Activated gamma-delta T cell treated with anti-CD3 and anti-CD28 coated beads, Interleukin-2, amount 50 U/mL, for 16 hours (primary cell): ENCODE results near the gene CACNA1F.

Experiments used
- DNase-seq: peaks from one replicate; pipeline ENCODE4 v3.0.0-alpha.2; 2020; ENCODE audit warnings: low read depth

CACNA1F gene

GRCh38 chrX:49199315-49199595 is 33.9 kb downstream of the CACNA1F start:
- DNase-seq, result no peak

DNA sequence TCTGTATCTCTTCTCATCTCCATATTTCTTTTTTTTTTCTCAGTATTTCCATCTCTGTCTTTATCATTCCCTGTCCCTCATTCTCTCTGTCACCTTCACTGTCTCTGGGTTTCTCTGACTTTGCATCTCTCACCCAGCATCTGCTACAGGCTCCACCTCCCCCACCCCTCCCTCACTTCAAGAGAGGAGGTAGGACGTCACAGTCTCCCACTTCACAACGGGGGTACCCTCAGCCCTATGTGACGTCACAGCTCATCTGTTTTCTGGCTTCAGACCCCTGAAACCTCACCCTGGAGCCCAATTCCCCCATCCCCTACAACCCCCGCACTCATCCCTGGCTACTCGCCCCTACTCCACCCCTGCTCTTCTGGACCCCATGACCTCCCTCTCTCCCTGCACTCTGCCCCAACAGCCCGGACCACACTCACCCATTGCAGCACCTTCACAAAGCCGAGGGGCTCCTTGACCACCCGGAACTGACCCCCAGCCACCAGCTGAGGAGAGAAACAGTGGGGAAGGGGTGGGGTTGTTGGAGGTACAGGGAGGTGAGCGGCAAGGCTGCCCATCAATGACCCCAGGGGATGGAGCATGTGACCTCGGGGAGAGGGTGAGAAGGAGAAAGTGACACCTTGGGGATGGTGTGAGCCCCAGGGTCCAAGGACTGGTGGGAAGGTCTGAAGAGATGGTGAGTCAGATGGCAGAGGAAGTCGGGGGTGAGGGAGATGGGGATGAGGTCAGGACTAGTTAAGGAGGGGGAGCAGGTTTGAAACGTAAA is 34.4 kb downstream of the CACNA1F start:
- DNase-seq, result no peak

DNA sequence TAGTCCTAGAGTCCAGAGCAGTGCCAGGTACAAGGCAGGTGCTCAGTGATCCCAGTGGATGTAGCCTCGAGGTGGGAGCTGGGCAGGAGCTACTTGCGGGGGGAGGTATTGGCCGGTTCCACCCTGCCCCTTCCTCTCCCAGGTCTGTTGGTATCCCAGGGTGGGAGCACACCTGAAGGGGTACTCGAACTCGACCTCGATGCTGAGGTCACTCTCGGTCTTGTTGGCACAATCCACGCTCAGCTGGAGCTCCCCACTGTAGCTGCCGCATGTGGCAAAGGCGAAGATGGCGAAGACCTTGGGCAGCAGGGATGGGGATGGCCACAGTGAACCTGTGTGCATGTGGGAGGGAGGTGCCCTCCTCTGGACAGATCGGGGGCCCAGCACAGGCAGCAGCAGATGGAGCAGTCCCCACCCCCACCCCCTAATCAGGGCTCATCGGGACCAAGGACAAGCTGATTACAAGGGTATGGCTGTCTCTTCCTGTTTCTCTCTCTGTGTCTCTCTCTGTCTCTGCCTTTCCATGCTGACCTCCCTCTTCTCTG is 35.5 kb downstream of the CACNA1F start:
- no peak for DNase-seq

- no peak for DNase-seq
Observed at GRCh38 chrX:49193542-49193964, 39.6 kb downstream of the CACNA1F start.

DNA sequence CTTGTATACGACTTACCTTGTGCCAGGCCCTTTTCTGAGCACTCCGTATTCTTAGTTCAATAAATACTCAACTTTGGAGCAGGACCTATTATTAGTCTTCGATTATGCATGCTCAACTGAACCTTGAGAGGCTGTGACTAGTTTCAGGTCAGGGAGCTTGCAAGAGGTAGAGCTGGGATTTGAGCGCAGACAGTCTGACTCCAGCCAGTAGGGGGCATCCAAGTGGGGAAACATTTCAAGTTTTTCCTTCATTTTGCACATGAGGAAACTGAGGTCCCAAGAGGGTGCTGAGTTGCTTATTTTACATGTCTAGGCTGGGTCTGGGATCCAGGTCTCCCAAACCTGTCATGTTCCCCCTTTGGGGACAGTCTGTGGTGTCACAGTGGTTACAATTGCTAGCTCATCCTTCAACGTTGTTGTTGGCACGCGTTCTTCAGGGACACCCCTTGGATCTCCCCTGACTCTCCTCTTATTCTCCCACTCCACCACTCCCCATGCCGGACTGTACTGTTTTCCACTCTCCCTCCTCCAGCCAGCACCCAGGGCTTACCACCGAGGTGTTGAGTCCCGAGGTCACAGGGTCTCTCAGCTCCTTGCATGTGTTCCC is 40.3 kb downstream of the CACNA1F start:
- DNase-seq, result peak; percentile 22

GRCh38 chrX:49191574-49192011 is 41.5 kb downstream of the CACNA1F start:
- no peak for DNase-seq

- peak; percentile 76 for DNase-seq
Observed at GRCh38 chrX:49190821-49191573, 42.1 kb downstream of the CACNA1F start.

DNA sequence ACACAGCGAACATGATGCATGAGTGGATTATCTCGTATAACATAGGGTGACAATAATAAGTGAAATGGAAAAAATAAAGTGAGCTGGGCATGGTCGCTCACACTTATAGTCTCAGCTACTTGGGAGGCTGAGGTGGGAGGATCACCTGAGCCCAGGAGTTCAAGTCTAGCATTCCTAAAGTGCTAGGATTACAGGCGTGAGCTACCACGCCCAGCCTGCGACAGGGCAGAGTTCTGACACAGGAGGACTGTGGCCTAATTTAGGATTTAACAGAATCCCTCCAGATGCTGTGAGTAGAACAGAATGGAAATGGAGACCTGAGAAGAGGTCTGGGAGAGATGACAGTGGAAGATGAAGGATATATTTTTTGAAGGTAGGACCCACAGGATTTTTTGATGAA is 43.5 kb downstream of the CACNA1F start:
- no peak for DNase-seq

- DNase-seq, result no peak
Observed at GRCh38 chrX:49188468-49189076, 44.6 kb downstream of the CACNA1F start.

DNA sequence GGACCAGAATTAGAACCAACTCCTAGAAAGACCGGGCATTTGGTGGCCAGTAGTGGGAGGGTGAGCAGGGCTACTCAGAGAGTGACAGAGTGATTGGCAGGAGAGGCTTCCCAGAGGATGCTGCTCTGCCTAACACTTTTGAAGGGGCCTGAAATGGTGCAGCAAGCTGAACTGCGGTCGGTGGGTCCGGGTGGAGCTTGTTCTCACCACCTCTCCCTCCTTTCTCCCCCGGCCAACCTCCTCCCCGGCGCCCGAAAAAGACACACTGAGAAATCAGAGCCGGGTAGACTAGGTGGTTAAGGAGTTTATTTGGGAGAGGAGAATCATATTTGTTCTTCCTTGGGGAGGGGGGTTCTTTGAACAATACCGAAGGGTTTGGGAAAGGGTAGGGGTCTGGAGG is 45.6 kb downstream of the CACNA1F start:
- DNase-seq, result no peak

GRCh38 chrX:49187028-49187394 is 46.1 kb downstream of the CACNA1F start:
- no peak for DNase-seq

DNA sequence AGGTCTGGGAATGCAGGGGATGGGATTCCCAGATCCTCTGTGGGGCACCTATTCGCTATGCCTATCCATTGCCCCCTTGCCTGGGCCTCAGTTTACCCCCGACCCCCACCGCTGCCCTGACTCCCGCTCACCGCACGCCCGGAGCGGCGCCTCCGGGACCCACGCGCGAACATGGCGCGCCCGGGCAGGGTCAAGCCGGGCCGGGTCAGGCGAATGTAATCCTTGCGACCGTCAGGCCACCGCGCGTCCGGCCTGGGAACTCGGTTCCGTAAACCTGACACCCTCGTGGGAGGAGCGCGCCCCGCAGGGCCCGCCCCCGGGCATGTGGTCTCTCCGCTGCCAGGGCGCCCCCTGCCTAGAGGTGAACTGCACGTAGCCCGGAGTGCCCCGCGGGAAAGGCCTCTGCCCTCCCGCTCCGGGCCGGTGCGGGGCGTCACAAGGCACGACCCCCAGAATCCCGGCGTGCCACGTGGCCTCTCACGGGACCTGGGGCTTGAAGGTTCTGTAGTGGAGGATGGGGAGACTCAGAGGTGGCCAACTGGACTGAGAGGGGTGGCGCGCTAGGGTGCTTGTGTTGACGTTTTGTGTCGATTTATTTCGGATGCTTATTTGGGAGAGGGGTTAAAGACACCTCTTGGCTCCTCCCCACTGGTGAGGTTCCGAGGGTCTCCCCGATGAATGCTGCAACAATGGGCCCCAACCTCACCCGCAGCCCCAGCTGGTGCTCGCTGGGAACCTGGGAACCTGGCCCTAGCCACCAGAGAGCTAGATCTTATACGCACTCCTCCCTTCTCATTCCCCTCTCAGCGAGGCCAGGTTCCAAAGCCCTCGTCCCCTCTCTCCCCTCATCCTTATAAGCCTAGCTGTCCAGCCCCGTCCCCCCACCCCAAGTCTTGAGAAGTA is 46.8 kb downstream of the CACNA1F start, which contains the start of gene PRICKLE3:
PRICKLE3 (minus strand) TSS at position 249 of the 903 bp plus-strand sequence; CDS start at position 173, 76 bp downstream.
- peak; percentile 54 for DNase-seq

DNA sequence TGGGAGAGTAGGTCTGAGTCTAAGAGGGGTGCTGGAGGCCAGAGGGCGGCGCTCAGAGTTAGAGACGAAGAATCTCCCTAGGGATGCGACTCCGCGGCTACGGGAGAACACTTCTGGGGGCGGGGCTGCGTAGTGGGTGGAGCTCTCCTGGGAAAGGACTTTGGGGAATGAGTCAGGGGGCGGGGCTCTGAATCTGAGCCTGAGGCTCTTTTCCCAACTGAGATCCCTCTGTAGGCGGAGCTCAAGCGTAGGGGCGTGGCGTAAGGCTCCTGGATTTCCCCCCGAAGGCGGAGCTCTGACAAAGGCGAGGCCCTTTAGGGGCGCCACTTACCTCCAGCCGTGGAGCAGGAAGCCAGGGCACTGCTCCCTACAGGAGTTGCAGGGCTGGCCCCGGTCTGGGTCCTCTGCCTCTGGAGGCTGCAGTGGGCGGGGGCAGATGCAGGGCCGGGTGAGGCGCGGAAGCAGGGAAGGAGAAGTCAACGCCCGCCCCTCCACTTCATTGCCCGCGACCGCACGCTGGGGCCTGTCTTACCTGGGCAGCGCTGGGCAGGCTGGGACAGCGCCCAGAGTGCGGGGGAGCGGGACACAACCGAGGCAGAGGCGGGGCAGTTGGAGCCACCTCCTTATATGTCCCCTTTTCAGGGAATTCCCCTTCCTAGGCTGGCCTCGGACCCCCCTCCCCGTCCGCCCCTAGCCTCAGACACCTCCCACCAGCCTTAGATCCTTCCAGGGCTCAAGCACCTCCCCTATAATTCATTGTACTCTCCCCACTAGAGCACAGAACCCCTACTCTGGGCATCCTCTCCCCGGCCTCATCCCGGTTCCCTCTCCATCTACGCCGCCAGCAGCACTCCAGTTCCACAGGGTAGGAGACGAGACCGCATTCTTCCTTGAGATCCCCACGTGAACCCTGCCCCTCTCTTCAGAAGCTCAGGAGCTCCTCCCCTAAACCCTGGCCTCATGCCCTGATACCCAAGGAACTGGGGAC is 48.6 kb downstream of the CACNA1F start:
- DNase-seq, result no peak

DNA sequence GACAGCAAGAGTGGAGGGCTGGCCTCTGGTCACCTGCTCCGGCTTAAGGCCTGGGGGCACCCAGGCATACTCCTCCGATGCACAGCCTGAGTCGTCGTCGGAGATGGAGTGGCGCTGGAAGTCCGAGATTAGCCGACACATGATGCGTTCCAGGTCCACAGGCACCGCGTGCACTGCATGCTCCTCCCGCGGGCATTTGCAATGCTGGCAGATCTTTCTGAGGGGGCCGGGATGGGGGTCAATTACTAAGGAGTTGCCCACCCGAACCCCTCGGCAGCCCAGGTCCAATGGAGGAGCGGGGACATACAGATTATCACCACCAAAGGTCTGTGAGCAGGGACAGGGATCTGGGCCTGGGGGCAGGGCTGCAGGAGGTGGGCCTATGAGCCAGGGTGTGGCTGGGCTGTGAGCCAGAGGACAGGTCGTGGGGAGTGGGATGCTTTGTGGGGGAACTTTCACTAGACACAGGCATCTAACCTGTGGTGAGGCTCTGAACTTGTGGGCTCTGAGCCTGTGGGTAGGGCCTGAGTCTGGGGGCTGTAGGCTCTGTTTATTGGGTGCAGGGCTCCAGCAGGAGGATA is 49.3 kb downstream of the CACNA1F start:
- no peak for DNase-seq

DNA sequence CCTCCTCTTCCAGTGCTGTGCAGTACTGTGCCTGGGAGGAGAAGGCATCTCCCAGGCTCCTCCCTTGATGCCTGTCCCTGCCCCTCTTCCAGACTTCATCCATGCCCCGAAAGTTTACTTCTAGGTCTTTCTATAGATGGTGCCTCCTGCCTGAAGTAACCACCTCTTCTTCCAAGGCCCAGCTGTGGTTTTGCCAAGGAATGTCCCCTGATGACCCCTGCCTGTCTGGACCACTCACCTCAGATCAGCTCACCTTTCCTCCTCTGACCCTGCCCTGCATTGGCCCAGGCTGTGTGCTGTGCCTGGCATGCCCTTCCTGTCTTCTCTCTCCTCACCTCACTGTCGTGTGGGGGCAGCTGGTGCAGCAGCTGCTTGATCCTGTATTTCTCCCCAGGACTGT is 53.8 kb downstream of the CACNA1F start:
- no peak for DNase-seq

DNA sequence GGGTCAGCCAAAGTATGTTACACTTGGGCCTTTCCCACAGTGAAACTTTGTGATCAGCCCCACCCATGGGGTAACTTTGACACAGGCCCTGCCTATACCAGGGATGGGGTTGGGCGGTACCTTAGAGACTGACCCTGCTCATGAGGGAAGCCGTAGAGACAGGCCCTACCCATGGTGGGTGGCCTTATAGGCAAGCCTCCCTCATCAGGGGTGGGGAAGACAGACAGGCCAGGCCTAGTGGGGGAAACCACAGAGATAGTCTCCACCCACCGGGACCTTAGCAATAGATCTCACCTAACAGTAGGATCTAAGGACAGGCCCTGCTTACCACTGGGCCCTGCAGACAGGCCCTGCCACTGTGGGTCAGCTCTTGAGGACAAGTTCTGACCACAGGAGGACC is 54.6 kb downstream of the CACNA1F start:
- no peak for DNase-seq

- no peak for DNase-seq
Observed at GRCh38 chrX:49177873-49178480, 55.2 kb downstream of the CACNA1F start.

DNA sequence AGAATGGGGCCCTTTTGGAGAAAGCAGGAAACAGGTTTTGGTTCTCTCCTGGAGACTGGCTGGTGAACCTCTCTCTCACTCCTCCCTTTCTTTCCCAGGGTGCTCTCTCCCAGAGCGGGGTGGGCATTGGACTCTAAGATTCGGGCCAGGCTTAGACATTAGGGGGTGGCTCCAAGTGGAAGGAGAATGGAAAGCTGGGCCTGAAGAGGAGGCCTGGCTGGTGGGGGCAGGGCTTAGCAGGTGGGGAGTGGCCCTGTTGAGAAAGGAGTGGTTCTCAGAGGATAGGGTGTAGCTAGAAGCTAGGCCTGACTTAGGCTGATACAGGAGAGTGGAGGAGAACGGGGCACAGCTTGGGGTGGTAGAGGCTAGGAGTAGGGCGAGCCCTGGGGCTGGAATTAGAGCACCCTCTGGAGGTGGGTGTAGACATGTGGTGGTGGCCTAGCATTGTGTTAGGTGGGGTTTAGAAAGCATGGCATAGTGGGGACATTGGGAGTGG is 55.8 kb downstream of the CACNA1F start:
- DNase-seq, result no peak
